GM12878 (cell line): ENCODE data around the gene IDH3G. TPM values are rescaled to one million over a fixed set of nuclear protein-coding genes. Genes with fewer than 3 reads are reported as not detected.

ENCODE experiments used
- ATAC-seq: fragments of 200-7000 bp; cut with Tn5 transposase; 3 replicates; pipeline ENCODE4 v1.9.1; 2020; ENCODE audit warnings: mild to moderate bottlenecking, moderate library complexity
- BruUV-seq: library from RNA; stranded (reverse); fragments of 400-500 nt; replicated peaks from 2 replicates; lab custom pipeline; 2021; lab: Mats Ljungman, UMichigan
- CTCF ChIA-PET: fragments of 300-600 bp; sonication (Branson Sonifier 250); formaldehyde crosslinking; extraction: SDS; loops from one replicate; lab custom pipeline; 2021; ENCODE audit warnings: inconsistent platforms; lab: Yijun Ruan, JAX
- POLR2A ChIA-PET: fragments of 350-600 bp; formaldehyde crosslinking; extraction: SDS; loops from one replicate; lab custom pipeline; 2021; ENCODE audit warnings: inconsistent platforms; lab: Charles Lee
- RAD21 ChIA-PET: fragments of 300-600 bp; sonication (Branson Sonifier 250); formaldehyde crosslinking; loops from one replicate; lab custom pipeline; 2023; ENCODE audit warnings: antibody characterized with exemption; ENCODE audit not compliant: unreplicated experiment; lab: Charles Lee
- SMC1A ChIA-PET: fragments of 300-600 bp; sonication (Branson Sonifier 250); formaldehyde crosslinking; loops from one replicate; lab custom pipeline; 2023; ENCODE audit not compliant: unreplicated experiment, uncharacterized antibody; lab: Charles Lee
- DNase-seq: peaks from one replicate; pipeline ENCODE4 v3.0.0-alpha.2; 2011; ENCODE audit warnings: low read depth, low spot score
- FAIRE-seq: peaks from 3 replicates; lab custom pipeline; 2011; peaks lifted over from hg19 to GRCh38; lab: Jason Lieb, UNC
- H2AFZ ChIP-seq: 2 replicates; pipeline ENCODE4 v1.6.0; 2011; ENCODE audit warnings: low read depth, low read length, control low read depth; ENCODE audit not compliant: control insufficient read depth
- H3K27ac ChIP-seq: 2 replicates; pipeline ENCODE4 v1.5.1; 2011; ENCODE audit warnings: control low read depth; ENCODE audit not compliant: control insufficient read depth, insufficient read depth
- H3K27me3 ChIP-seq, 2 experiments: replicated peaks in 1 of 2; 2 replicates each; pipeline versions ENCODE4 v1.6.0 to v1.6.1; 2011; ENCODE audit warnings: low read length in 1 of 2; ENCODE audit not compliant: control insufficient read depth in 2 of 2, insufficient read depth in 2 of 2
- H3K36me3 ChIP-seq, 2 experiments: 2 replicates each; pipeline ENCODE4 v1.5.1; 2011; ENCODE audit warnings: low read length in 1 of 2; ENCODE audit not compliant: control insufficient read depth in 2 of 2, insufficient read depth in 2 of 2
- H3K4me1 ChIP-seq: 2 replicates; pipeline ENCODE4 v1.6.1; 2011; ENCODE audit warnings: mild to moderate bottlenecking, low read length, moderate library complexity, mixed read lengths; ENCODE audit not compliant: control insufficient read depth, insufficient read depth
- H3K4me2 ChIP-seq: 2 replicates; pipeline ENCODE4 v1.6.0; 2011; ENCODE audit warnings: control low read depth; ENCODE audit not compliant: control insufficient read depth, insufficient read depth
- H3K4me3 ChIP-seq: fragments of 200-600 bp; sonication (generic); 2 replicates; pipeline ENCODE4 v1.5.1; 2016
- H3K79me2 ChIP-seq: 2 replicates; pipeline ENCODE4 v1.6.0; 2011; ENCODE audit warnings: low read length; ENCODE audit not compliant: control insufficient read depth, insufficient read depth
- H3K9ac ChIP-seq: 2 replicates; pipeline ENCODE4 v1.8.0; 2011; ENCODE audit warnings: low read length, control low read depth, mixed read lengths; ENCODE audit not compliant: control insufficient read depth, insufficient read depth
- H3K9me3 ChIP-seq: replicated peaks from 3 replicates; pipeline ENCODE4 v1.5.1; 2011; ENCODE audit warnings: mild to moderate bottlenecking, low read length; ENCODE audit not compliant: control insufficient read depth, insufficient read depth
- H4K20me1 ChIP-seq: 2 replicates; pipeline ENCODE4 v1.6.0; 2011; ENCODE audit not compliant: control insufficient read depth, insufficient read depth
- CREB1 ChIP-seq: IDR thresholded peaks from 2 replicates; pipeline ENCODE4 v1.6.1; 2012; ENCODE audit warnings: low read depth, mild to moderate bottlenecking, inconsistent platforms
- HDGF ChIP-seq: fragments of 450-650 bp; IDR thresholded peaks from 2 replicates; pipeline ENCODE4 v1.6.1; 2016; ENCODE audit warnings: antibody characterized with exemption
- IRF4 ChIP-seq: IDR thresholded peaks from 2 replicates; pipeline ENCODE4 v1.6.1; 2011; ENCODE audit warnings: low read depth, low read length
- MTA3 ChIP-seq: IDR thresholded peaks from 2 replicates; pipeline ENCODE4 v1.6.1; 2012; ENCODE audit warnings: low read length, inconsistent platforms, borderline replicate concordance
- NFYB ChIP-seq: IDR thresholded peaks from 2 replicates; pipeline ENCODE4 v1.6.1; 2011; ENCODE audit warnings: low read depth, mild to moderate bottlenecking, low read length, improper control_type of control experiment, moderate library complexity; ENCODE audit not compliant: insufficient read depth
- POLR2A ChIP-seq: IDR thresholded peaks from 2 replicates; pipeline ENCODE4 v1.6.1; 2011; ENCODE audit warnings: low read depth, mild to moderate bottlenecking, low read length
- SMAD1 ChIP-seq: fragments of 450-650 bp; IDR thresholded peaks from 2 replicates; pipeline ENCODE4 v1.6.1; 2018; ENCODE audit warnings: mild to moderate bottlenecking, low read depth; ENCODE audit not compliant: partially characterized antibody
- SMAD5 ChIP-seq: IDR thresholded peaks from 2 replicates; pipeline ENCODE4 v1.6.1; 2016; ENCODE audit warnings: antibody characterized with exemption, low read depth
- SMARCA5 ChIP-seq: fragments of 450-650 bp; IDR thresholded peaks from 2 replicates; pipeline ENCODE4 v1.6.1; 2017; ENCODE audit warnings: mild to moderate bottlenecking
- SPI1 ChIP-seq: IDR thresholded peaks from 2 replicates; pipeline ENCODE4 v1.6.1; 2011; ENCODE audit warnings: low read depth, mild to moderate bottlenecking, low read length, moderate library complexity, borderline replicate concordance; ENCODE audit not compliant: insufficient read depth
- SREBF1 ChIP-seq: IDR thresholded peaks from 2 replicates; pipeline ENCODE4 v1.6.1; 2012; ENCODE audit warnings: mild to moderate bottlenecking, low read length
- SRF ChIP-seq, 2 experiments: IDR thresholded peaks; 2 replicates each; pipeline ENCODE4 v1.6.1; 2011; ENCODE audit warnings: low read depth in 2 of 2, low read length in 2 of 2, mild to moderate bottlenecking in 1 of 2, moderate library complexity in 1 of 2
- TCF12 ChIP-seq: IDR thresholded peaks from 2 replicates; pipeline ENCODE4 v1.6.1; 2011; ENCODE audit warnings: low read depth, mild to moderate bottlenecking, low read length
- TCF7 ChIP-seq: IDR thresholded peaks from 2 replicates; pipeline ENCODE4 v1.6.1; 2014; ENCODE audit warnings: antibody characterized with exemption, borderline replicate concordance
- ZNF217 ChIP-seq: fragments of 450-650 bp; IDR thresholded peaks from 2 replicates; pipeline ENCODE4 v1.6.1; 2017; ENCODE audit warnings: antibody characterized with exemption, mild to moderate bottlenecking
- ZNF622 ChIP-seq: fragments of 450-650 bp; IDR thresholded peaks from 2 replicates; pipeline ENCODE4 v1.6.1; 2017; ENCODE audit warnings: mild to moderate bottlenecking, inconsistent platforms
- WGBS: methylation state at CpG from one replicate; pipeline ENCODE4 v1.1.6; 2016; ENCODE audit warnings: low lambda C conversion rate; ENCODE audit not compliant: insufficient replicate concordance, insufficient coverage; ENCODE audit errors: missing lambda C conversion rate; 5-methylcytosine and 5-hydroxymethylcytosine counted together
- in situ Hi-C: fragments of 300-500 bp; cut with MboI; formaldehyde crosslinking; loops from 9 replicates; pipeline ENCODE4 v1.14.3; 2018; ENCODE audit warnings: mixed read lengths
- intact Hi-C: fragments of 100-400 bp; cut with micrococcal nuclease; formaldehyde crosslinking; loops from one replicate; pipeline ENCODE4 v1.14.2; 2022; ENCODE audit not compliant: unreplicated experiment
- polyA plus RNA-seq, 11 experiments: library from polyadenylated mRNA; depleted of rRNA in 4 of 11; unstranded in 6 of 11; stranded (reverse) in 5 of 11; fragments of >200 nt; fragmentation: Nextera tagmentation in 4 of 11; fragmentation: Illumina TruSeq in 1 of 11; extraction: Ambion mirVana in 4 of 11; extraction: Trizol in 1 of 11; gene quantifications; 1 replicate in 1 of 11; 2 replicates in 10 of 11; pipeline versions ENCODE4 v1.2.1 to v1.2.3, GENCODE V29; 2011 to 2016; ENCODE audit warnings: inconsistent platforms in 2 of 11, missing spikeins in 2 of 11, low read depth in 1 of 11
- total RNA-seq, 4 experiments: library from RNA; depleted of rRNA in 3 of 4; stranded (reverse); fragments of >200 nt in 3 of 4; fragmentation: Illumina TruSeq in 1 of 4; extraction: Trizol in 1 of 4; gene quantifications; 2 replicates each; pipeline versions ENCODE4 v1.2.1 to v1.2.3, GENCODE V29; 2013 to 2021
- TF ChIP-seq, protein P1 (sequence below): fragments of 450-650 bp; IDR thresholded peaks from 2 replicates; pipeline ENCODE4 v1.6.1; 2018; ENCODE audit warnings: borderline replicate concordance, mild to moderate bottlenecking; ENCODE audit not compliant: partially characterized antibody
- TF ChIP-seq, protein P2 (sequence below): IDR thresholded peaks from 2 replicates; pipeline ENCODE4 v1.6.1; 2011; ENCODE audit warnings: mild to moderate bottlenecking, low read depth, low read length, moderate library complexity; ENCODE audit not compliant: insufficient replicate concordance
- TF ChIP-seq, protein P3 (sequence below): fragments of 150-350 bp; IDR thresholded peaks from 2 replicates; pipeline ENCODE4 v1.6.1; 2014; ENCODE audit warnings: mild to moderate bottlenecking, low read depth, low read length

IDH3G gene
- total and polyA plus RNA-seq, 10 of the 15 experiments (the other 5 are each of a cell fraction or from before 2014, with no cell fraction given) = 26.3 to 102 (median 66.6) TPM

- no peaks in the 10 kb centered on the region for H3K79me2 ChIP-seq
- H3K36me3 ChIP-seq = no peaks in the 10 kb centered on the region
- POLR2A ChIA-PET = no interaction called here
- no peak overlapping the region for H3K4me3 ChIP-seq
- H3K9ac ChIP-seq = no peak overlapping the region
- FAIRE-seq = no peak
- H4K20me1 ChIP-seq = no peaks in the 10 kb centered on the region
- no peak for DNase-seq
- no peak overlapping the region for H3K4me2 ChIP-seq
- no peak for ATAC-seq
- WGBS = 57% methylated on average over 26 of the region's 50 CpGs
- H2AFZ ChIP-seq = no peak overlapping the region
- no peak overlapping the region for H3K27ac ChIP-seq
- intact Hi-C loops (no loop called here), in situ Hi-C loops (no loop called here)
- RAD21 ChIA-PET = no interaction called here
- H3K27me3 ChIP-seq = no peaks in the 10 kb centered on the region; a peak in 2 of 4 replicates
- TF ChIP-seq SMARCA5 (no peak), IRF4 (no peak), MTA3 (no peak), ZNF217 (no peak), TCF12 (no peak), ZNF622 (no peak), SREBF1 (no peak), NFYB (no peak), SPI1 (no peak), HDGF (no peak), SRF (IDR thresholded peaks at IDR 0.05; ENCODE audit: low read depth in 2 of 2, low read length in 2 of 2) (no peak), SMAD1 (no peak), CREB1 (no peak), POLR2A (no peak), TCF7 (no peak), SMAD5 (no peak)
- TF ChIP-seq, protein P1, sequence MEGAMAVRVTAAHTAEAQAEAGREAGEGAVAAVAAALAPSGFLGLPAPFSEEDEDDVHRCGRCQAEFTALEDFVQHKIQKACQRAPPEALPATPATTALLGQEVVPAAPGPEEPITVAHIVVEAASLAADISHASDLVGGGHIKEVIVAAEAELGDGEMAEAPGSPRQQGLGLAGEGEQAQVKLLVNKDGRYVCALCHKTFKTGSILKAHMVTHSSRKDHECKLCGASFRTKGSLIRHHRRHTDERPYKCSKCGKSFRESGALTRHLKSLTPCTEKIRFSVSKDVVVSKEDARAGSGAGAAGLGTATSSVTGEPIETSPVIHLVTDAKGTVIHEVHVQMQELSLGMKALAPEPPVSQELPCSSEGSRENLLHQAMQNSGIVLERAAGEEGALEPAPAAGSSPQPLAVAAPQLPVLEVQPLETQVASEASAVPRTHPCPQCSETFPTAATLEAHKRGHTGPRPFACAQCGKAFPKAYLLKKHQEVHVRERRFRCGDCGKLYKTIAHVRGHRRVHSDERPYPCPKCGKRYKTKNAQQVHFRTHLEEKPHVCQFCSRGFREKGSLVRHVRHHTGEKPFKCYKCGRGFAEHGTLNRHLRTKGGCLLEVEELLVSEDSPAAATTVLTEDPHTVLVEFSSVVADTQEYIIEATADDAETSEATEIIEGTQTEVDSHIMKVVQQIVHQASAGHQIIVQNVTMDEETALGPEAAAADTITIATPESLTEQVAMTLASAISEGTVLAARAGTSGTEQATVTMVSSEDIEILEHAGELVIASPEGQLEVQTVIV = no peak
- TF ChIP-seq, protein P2, sequence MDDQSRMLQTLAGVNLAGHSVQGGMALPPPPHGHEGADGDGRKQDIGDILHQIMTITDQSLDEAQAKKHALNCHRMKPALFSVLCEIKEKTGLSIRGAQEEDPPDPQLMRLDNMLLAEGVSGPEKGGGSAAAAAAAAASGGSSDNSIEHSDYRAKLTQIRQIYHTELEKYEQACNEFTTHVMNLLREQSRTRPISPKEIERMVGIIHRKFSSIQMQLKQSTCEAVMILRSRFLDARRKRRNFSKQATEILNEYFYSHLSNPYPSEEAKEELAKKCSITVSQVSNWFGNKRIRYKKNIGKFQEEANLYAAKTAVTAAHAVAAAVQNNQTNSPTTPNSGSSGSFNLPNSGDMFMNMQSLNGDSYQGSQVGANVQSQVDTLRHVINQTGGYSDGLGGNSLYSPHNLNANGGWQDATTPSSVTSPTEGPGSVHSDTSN = no peak
- TF ChIP-seq, protein P3, sequence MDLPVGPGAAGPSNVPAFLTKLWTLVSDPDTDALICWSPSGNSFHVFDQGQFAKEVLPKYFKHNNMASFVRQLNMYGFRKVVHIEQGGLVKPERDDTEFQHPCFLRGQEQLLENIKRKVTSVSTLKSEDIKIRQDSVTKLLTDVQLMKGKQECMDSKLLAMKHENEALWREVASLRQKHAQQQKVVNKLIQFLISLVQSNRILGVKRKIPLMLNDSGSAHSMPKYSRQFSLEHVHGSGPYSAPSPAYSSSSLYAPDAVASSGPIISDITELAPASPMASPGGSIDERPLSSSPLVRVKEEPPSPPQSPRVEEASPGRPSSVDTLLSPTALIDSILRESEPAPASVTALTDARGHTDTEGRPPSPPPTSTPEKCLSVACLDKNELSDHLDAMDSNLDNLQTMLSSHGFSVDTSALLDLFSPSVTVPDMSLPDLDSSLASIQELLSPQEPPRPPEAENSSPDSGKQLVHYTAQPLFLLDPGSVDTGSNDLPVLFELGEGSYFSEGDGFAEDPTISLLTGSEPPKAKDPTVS = no peak
- BruUV-seq = no TSS peak
- SMC1A ChIA-PET = no interaction called here
- CTCF ChIA-PET = no interaction called here
- H3K9me3 ChIP-seq = no peaks in the 10 kb centered on the region; the same call in 2 of the 3 replicates
- H3K4me1 ChIP-seq = no peaks in the 10 kb centered on the region
These were observed 34.8 kb upstream of the IDH3G start for GRCh38 chrX:153828723-153829548.
